ENCODE measurements around the gene ITGA1.
"Not testable (repeated sequence)": the region's sequence is repeated elsewhere in the genome, so short reads cannot be mapped to it uniquely, and the experiment has no call there.

Gene ITGA1

DNA sequence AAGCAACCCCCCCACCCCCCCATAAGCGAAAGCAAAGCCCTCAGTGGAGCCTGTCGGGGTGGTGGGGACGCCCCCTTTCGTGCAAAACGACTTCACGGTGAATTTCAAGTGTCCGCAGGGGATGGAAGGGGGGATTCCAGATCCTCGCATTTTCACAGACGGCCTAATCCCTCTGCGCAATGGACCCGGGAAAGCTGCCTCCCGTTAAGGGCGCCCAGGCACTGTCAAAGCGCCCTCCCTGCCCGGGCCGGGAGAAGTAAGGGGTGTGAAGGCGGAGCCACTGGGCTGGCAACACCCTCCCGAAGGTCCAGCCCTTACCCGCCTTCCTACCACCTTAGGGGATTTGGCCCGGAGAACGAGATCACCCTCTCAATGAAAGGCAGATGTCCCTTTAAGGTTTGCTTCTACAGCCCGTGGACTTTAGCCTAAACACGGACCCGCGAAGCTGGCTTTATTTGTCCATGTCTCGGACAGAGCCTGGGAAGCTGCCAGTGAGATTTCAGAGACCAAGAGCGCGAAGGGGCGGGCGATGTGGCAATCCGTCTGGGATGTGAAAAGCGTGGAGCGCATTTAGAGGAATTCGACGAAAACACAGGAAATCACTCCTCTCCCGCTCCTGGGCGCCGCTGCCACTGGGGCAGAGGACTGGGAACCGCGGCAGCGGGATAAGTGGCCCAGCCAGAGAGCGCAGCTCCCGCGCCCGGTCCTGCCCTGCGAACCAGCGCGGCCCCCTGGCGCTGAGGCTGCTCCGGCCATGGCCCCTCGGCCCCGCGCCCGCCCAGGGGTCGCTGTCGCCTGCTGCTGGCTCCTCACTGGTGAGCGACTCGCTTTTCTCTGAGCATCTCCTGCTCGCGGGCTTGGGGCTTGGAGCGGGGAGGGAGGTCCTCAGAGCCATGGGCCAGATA, at the start of gene ITGA1, which contains the start of gene PELO:
Gene ITGA1 (plus strand): TSS at position 317 of the 905 bp plus-strand sequence. CDS start 438 bp downstream, at position 755.
Gene PELO (plus strand): TSS at position 317 of the 905 bp plus-strand sequence. CDS start 12,479 bp downstream, outside the sequence.
- DNase-seq = no peak

DNA sequence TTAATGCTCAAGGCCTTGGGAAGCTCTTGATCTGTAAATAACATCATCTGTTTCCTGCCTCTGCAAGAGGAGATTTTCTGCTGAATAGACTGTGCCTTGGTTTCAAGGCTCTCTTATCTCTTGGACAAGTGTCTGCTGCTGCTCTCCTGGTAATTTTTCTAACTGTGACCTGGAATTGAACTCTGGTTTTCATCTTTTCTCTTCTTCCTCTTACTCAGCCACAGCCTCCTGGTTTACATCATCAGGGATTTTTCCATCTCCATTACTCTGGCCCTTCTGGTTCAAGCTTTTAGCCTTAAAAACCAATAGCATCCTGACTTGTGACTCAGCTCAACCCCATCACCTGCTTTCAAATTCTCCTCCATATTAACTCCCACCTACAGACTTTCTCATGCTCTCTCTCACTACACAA, 49.6 kb upstream of the ITGA1 start:
- DNase-seq = no peak

DNA sequence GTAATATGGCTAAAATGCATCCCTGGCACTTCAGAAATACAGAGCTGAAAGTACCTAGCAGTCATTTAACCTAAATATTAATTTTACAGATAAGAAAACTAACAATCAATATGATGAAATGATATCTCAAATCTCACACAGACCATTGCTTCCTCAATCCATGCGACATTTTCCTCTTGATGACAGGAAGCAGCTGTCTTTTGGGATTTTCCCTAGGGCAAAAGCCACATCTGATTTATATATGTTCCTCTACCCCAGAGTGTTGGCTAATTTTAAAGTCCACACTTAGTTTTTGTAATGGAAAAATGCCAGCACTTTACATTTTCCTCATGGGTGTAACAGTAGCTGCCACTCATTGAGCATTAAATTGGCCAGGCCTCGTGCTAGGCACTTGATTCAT, 47.7 kb upstream of the ITGA1 start:
- DNase-seq = no peak

DNA sequence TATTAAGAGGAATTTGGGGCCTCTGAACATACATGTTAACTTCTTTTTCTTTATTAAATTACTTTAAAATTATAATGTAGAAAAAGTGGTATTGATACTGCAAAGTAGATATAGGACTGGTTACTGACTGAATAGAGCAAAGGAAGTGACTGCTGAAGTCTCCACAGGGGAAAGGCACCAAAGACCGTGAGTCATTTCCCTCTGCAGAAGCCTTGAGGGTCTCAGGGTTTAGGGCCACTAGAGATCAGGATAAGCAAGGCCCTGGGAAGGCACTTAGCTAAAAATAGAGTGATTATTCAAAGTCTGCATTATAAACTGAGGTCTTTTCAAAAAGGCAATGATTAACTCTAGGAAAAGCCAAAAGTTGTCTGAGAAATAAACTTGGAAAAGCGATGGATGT, 44.7 kb upstream of the ITGA1 start:
- no peak for DNase-seq

DNA sequence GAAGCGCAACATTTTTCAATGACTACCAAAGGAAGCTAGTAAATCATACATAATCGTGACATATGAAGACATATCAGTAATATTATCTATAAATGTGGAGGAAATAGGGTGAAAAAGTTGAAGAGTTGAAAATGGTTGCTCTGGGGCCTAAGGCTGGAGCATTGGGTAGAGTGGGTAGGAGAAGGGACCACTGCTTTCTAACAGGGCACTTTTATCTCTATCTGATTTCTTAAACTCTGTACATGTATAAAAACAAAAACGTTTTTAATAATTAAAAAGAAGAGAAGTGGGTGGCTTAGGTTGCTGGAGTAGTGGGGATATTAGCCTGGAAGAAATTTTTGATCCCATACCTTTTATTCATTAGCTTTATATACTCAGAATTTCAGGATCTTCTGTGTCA, 44.2 kb upstream of the ITGA1 start:
- no peak for DNase-seq

DNA sequence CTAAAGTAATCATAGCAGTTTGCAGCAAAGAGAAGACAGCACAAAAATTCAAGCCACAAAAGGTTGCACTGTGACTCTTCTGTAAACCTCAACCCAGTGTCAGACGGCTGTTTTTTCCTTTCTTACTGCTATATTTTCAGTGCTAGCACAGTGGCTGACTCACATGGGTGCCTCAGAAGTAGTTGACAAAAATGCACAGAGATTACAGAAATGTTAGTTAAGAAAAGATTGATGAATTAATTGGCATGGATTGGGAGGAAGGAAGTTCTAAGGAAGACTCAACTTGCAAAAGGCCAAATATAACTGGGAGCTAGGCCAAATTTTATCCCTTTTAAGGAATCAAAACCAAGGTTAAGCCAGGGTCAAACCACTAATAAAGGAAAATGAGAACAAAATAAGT, 43.7 kb upstream of the ITGA1 start:
- DNase-seq = no peak

DNA sequence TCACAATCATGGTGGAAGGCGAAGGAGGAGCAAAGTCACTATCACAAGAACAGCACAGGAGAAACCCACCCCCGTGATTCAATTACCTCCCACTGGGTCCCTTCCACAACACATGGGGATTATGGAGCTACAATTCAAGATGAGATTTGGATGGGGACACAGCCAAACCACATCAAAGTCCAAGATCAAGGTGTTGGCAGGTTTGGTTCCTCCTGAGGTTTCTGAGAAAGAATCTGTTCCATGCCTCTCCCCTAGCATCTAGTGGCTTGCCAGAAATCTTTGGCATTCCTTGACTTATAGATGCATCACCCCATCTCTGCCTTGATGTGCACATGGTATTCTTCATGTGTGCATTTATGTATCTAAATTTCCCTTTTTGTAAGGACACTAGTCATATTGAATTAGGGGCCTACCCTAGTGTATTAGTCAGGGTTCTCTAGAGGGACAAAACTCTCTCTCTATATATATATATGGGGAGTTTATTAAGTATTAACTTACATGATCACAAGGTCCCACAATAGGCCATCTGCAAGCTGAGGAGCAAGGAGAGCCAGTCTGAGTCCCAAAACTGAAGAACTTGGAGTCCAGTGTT, 42.8 kb upstream of the ITGA1 start:
- not testable (repeated sequence) for DNase-seq

DNA sequence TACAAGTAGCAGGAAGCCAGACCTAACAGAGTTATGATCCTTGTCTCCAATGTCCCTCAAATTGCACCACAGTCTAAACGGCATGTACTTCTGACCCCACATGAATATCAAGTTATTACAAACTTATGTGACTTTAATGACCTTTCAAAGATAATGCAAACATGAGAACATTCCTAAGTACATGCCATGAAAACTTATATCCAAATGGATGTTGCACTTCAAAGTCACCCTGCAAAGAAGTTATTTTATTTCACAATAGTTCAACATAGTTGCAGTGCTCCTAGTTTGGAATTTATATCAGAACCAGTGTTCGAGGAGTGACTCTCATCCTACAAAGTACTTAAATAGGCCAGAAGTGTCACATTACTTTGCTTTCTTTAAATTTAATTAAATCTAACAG, 41.2 kb upstream of the ITGA1 start:
- DNase-seq = no peak

DNA sequence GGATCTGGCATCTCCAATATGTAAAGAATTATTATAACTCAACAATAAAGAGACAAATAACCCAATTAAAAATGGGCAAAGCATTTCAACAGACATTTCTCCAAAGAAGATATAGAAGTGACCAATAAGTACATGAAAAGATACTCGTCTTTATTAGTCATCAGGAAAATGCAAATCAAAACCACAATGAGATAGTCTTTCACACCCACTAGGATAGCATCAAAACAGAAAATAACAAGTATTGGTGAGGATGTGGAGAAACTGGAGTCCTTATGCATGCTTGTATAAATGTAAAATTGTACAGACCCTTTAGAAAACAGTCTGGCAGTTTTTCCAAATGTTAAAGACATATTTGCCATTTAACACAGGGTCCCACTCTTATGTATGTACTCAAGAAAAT, 39.1 kb upstream of the ITGA1 start:
- no peak for DNase-seq

DNA sequence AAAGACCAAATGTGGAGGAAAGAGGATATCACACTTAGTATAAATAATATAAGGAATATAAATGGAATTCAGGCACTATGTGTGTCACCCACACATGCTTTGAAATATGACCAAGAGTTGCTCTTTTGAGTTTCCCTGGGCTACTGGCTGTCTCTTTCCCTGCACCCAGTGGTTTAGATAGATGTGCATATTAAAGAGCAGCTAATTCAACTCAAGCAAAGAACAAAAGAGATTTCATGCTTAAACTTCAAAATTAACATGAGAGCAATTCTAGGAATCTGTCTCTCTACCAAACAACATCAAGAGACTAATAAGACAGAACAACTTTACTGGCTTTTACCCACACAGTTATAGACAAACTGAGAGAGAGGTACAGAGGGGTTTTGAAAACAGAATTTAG, 38.0 kb upstream of the ITGA1 start:
- no peak for DNase-seq

DNA sequence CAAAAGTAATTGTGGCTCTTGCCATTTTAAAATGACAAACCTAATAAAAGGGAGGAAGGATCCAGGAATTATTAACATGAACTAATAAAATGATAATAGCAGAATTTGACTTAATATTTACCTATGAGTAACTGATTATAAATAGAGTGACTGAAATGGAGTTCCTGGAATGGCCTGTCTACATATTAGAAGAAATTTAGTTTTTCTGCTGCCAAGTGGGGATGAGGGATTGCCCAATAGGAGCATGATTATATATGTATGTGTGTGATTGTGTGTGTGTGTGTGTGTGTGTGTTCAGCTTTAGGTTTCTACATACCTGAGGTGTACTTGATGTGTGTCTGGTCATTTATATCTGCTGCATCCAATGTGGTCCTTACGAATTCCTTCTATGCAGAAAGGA, 36.6 kb upstream of the ITGA1 start:
- no peak for DNase-seq

DNA sequence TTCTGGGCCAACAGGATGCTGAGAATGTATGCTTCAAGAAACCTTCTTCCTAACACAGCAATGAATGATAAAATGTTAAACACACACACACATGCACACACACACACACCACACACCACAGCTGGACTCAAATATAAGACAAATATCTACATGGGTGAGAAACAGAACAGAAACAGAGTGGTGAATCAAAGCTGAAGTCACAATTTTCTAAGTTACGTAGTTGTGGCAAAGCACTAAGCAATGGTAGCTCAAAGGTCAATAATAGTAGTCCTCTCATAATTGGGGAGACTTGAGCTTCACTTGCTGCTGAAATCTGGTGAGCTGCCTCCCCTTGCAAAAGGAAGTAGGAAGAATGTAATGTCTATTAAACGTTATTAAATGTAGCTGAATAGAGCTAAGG, 33.7 kb upstream of the ITGA1 start:
- DNase-seq = no peak

DNA sequence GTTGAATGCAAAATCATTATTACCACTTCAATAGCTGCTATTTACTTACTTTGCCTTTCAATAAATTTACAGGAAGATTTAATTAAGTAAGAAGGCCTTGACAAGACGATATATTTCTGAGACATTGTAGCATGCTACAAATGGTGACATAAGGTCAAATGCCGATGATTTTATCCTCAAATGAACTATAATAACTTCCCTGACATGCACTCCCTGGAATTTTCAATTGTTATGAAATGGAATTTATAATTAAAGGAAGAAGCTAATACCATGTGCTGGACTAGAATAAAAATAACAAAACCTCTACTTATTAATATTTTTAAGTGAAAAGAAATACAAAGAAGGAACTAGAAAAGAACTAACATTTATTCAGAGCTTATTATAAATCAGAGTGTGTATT, 30.2 kb upstream of the ITGA1 start:
- DNase-seq = no peak

DNA sequence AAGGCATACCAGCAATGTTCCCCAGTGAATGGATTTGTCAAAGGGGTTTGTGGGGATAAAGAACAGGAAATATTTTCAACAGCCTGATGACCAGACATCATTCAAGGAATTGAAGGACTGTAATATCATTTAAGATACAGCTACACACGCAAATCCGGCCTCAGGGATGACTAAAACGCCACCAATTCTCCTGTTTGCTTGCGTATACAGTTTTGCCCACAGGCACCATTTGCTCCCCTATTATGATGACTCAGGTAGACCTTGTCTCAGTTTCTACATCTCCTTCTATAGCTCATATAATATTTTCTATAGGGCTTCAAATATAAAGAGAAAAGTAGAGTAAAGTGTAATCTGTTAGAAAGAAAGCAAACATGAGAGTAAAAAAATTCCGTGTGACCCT, 29.7 kb upstream of the ITGA1 start:
- DNase-seq = no peak

DNA sequence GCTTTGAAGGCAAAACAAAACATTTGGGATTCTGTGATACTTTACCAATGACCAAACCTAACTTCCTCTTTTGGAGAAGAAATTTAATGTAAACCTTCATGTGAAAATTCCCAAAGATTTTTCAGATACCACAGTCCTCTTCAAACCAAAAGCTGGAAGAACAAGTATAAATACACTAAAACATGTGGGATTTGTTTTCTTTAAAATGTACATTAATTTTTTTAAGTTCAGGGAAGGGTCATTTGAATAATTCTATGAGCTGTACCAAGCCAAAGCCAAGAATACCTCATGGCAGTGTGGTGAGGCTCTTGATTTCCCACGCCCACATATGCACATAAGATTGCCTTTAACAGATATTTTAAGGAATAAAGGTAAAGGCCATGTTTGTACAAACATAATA, 28.4 kb upstream of the ITGA1 start:
- DNase-seq = no peak

DNA sequence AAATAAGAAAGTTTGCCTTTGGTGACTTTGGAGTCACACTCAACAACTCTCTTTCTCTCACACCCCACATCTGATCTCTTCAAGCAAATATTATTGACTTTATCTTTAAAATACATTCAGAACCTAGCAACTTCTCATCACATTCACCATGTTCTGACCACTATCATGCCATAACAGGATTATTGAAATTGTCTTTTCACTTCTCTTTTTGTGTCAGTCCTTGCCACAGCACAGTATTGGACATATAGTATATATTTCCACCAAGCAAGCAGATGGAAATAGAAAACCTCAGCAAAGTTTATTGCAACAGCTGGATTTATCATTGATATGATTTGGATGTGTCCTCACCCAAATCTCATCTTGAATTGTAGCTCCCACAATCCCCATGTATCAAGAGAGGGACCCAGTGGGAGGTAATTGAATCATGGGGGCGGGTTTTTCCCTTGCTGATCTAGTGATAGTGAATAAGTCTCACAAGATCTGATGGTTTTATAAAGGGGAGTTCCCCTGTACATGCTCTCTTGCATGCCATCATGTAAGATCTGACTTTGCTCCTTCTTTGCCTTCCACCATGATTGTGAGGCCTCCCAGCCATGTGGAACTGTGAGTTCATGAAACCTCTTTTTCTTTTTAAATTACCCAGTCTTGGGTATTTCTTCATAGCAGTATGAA, 26.9 kb upstream of the ITGA1 start:
- no peak for DNase-seq

DNA sequence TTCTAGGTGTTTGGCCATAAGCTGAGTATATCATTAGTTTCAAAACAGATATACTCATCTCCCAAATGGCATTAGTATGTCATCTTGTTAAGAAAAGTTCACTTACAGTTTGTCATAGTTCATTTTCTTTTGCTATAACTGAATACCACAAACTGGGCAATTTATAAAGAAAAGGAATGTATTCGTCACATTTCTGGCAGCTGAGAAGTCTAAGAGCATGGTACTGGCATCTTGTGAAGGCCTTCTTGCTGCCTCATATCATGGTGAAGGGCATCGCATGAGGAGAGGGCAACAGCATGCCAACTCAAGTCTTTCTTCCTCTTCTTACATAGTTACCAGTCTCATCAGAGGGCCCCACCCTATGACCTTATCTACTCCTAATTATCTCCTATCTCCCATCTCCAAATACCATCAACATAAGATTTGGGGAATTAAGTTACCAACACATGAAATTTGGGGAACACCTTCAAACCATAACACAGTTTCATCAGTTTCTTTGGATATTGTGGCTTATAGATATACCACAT, 20.4 kb upstream of the ITGA1 start:
- DNase-seq = no peak

DNA sequence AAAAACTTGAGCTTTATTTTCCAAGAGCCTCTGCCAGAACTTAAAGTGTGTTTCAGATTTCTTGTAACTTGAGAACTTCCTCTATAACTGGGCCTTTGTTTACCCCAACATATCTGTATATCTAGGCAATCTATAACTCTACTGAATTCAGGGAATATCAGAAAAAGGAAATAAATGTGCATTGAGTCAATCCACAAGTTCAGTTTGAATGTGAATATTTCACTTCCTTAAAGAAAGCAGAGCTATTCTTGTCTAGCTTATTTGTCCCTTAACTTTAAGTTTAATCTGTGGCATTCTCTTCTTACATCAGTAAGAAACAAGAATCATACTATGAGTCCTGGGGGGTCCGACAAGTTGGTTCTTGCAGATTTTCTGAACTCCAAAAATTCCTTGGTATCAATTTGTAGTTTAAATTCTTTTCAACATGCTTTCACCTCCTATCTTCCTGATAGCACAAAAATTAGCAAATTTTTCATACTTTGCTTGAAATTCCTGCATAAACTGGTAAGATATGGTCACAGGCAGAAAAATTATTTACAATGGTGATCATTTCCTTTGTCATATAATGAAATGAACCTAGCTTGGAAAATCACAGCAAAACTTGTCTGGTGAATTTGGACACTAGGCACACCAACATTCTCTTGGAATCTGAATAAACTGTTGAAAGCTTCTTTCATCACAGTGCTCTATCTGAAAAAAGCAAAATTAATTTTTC, 19.8 kb upstream of the ITGA1 start:
- no peak for DNase-seq

DNA sequence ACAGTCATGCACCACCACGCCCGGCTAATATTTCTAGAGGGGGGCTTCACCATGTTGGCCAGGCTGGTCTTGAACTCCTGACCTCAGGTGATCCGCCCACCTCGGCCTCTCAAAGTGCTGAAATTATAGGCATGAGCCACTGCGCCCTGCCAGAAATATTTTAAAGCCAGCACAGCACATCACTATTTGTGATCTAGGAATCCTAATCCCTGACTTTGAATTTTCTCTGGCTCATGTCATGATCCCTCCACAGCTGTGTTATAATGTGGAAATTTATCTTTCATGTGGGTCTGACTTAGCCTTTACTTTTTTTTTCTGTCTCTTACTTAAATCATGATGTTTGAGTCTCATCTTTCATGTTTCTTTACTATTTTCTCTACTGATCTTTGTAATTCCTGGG, 18.7 kb upstream of the ITGA1 start:
- DNase-seq = no peak

DNA sequence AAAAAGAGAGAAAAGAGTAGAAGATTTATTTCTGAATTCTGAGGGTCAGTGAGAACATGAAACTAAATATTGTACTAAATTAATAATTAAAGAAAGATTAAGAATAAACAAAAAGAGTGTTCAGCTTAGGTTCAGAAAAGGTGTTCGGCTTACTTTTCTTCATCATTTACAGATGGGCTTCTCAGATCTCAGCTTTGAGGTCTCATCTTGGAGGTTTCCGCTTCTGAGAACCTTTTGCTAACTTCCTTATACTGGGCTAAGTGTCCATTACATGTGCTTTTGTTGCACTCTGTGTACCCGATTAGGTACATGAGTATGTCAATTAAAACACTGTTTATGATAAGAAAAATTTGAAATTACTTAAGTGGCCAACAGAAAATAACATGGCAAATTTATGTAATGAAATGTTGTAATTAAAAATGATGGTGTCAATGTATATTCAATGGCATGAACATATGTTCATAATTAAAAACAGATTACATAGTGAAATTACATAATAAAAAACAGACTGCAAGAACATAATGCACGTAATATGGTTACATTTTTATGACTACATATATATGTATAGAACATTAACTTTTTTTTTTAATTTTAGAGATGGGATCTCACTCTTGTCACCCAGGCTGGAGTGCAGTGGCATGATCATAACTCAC, 17.3 kb upstream of the ITGA1 start:
- no peak for DNase-seq

DNA sequence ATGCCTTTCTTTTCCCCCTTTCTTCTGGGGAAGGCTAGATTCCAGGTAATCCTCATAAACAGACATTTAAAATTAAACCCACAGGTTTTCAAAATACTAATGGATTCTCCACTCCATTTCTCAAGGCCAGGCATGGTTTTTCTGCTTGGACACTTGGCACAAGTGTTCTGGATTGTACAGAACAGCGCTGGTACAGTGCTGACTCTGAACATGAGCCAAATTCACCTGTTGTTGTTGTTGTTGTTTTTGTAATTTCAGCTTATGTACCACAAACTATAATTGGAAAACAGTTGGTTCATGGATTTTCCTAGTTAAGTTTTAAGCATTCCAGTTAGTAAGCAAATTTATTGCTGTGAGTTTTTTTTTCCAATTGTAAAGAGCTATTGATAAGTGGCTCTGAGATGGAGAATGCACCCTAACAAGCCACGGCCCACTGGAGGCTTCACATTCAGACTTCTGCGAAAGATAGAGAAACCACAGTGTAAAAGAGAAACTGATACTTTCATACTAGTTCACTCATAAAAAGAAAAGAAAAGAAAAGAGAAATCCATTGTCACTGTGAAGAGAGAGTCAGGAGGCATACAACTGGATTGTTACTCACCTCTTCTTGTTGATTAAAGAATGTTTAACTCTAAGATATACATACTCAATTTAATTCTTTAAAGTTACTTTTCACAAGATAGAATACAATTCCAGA, 16.2 kb upstream of the ITGA1 start:
- no peak for DNase-seq

DNA sequence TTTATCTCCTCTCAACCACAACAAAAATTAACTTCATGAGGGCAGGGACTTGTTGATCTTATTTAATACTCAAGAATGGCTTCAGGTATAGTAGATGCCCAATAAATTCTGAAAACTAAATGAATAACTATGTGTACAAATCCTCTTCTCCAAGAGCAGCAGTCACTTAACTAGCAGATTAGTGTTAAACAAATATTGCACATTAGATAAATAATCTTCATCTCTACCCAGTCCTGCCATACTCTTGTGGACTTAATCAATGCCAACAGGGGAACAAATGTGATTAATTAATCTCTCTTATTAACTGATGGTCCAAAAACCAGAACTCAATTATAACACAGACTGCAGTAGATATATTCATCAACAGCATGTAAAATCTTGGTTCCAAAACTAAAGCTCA, 15.0 kb upstream of the ITGA1 start:
- no peak for DNase-seq

Measured in NCI-H1436 treated with DMSO at 0.1 percent for 48 hours (cell line).